SK-N-SH (cell line): ENCODE measurements around the gene DYRK1A. TPM values are rescaled to one million over a fixed set of nuclear protein-coding genes. Genes with fewer than 3 reads are reported as not detected.

Source experiments
- CTCF ChIA-PET: fragments of 300-600, 350-600 bp; formaldehyde crosslinking; extraction: SDS; loops from one replicate; lab custom pipeline; 2021; lab: Yijun Ruan, JAX
- POLR2A ChIA-PET: fragments of 350-600 bp; sonication (Branson Sonifier 250); formaldehyde crosslinking; extraction: SDS; loops from one replicate; lab custom pipeline; 2020; ENCODE audit warnings: antibody characterized with exemption, inconsistent platforms; lab: Yijun Ruan, JAX
- DNase-seq: peaks from one replicate; pipeline ENCODE4 v3.0.0; 2012
- H2AFZ ChIP-seq: fragments of 200-600 bp; sonication (generic); 2 replicates; pipeline ENCODE4 v1.8.1; 2016; ENCODE audit warnings: antibody characterized with exemption, mild to moderate bottlenecking, low read depth
- H3F3A ChIP-seq: fragments of 200-600 bp; sonication (generic); replicated peaks from 2 replicates; pipeline ENCODE3; 2016; ENCODE audit warnings: antibody characterized with exemption, mild to moderate bottlenecking; ENCODE audit not compliant: insufficient read depth
- H3K27ac ChIP-seq, 2 experiments: fragments of 200-500 bp in 1 of 2; fragments of 200-600 bp in 1 of 2; sonication (Bioruptor generic) in 1 of 2; sonication (generic), shearing (Covaris generic) in 1 of 2; 2 replicates each; pipeline versions ENCODE4 v1.5.1 to v1.6.1; 2014 to 2016; ENCODE audit warnings: low read depth in 2 of 2, inconsistent platforms in 1 of 2, low read length in 1 of 2, mild to moderate bottlenecking in 1 of 2, mixed read lengths in 1 of 2
- H3K27me3 ChIP-seq: fragments of 200-600 bp; sonication (generic), shearing (Covaris generic); 2 replicates; pipeline ENCODE4 v1.6.1; 2016; ENCODE audit warnings: mixed run types; ENCODE audit not compliant: insufficient read depth
- H3K36me3 ChIP-seq, 2 experiments: fragments of 200-500 bp in 1 of 2; fragments of 200-600 bp in 1 of 2; sonication (Bioruptor generic) in 1 of 2; sonication (generic) in 1 of 2; replicated peaks in 1 of 2; 2 replicates each; pipeline versions ENCODE3 to v1.5.1; 2014 to 2016; ENCODE audit warnings: low read length in 1 of 2, mild to moderate bottlenecking in 1 of 2; ENCODE audit not compliant: insufficient read depth in 2 of 2, control insufficient read depth in 1 of 2
- H3K4me1 ChIP-seq, 2 experiments: fragments of 200-500 bp in 1 of 2; fragments of 200-600 bp in 1 of 2; sonication (Bioruptor generic) in 1 of 2; sonication (generic), shearing (Covaris generic) in 1 of 2; 2 replicates each; pipeline versions ENCODE4 v1.5.1 to v1.6.1; 2014 to 2016; ENCODE audit warnings: low read depth in 1 of 2, low read length in 1 of 2, mixed run types in 1 of 2; ENCODE audit not compliant: insufficient read depth in 2 of 2, control insufficient read depth in 1 of 2
- H3K4me2 ChIP-seq: fragments of 200-600 bp; sonication (generic), shearing (Covaris generic); 2 replicates; pipeline ENCODE4 v1.6.1; 2017; ENCODE audit warnings: mixed run types
- H3K4me3 ChIP-seq, 2 experiments: fragments of 200-500 bp in 1 of 2; fragments of 200-600 bp in 1 of 2; sonication (Bioruptor generic) in 1 of 2; sonication (generic), shearing (Covaris generic) in 1 of 2; 2 replicates each; pipeline versions ENCODE4 v1.5.1 to v1.8.1; 2014 to 2016; ENCODE audit warnings: low read depth in 2 of 2, inconsistent platforms in 1 of 2, low read length in 1 of 2, mild to moderate bottlenecking in 1 of 2, mixed read lengths in 1 of 2, moderate library complexity in 1 of 2
- H3K79me2 ChIP-seq: fragments of 200-600 bp; sonication (generic); 2 replicates; pipeline ENCODE4 v1.8.1; 2017; ENCODE audit warnings: mild to moderate bottlenecking; ENCODE audit not compliant: insufficient read depth
- H3K9ac ChIP-seq: fragments of 200-600 bp; sonication (generic); 2 replicates; pipeline ENCODE4 v1.6.1; 2017; ENCODE audit warnings: mixed run types
- H3K9me2 ChIP-seq: fragments of 200-600 bp; sonication (generic); 2 replicates; pipeline ENCODE4 v1.6.1; 2017; ENCODE audit warnings: mixed run types
- H3K9me3 ChIP-seq: fragments of 200-600 bp; sonication (generic); 2 replicates; pipeline ENCODE4 v1.6.1; 2017; ENCODE audit warnings: mixed run types, mild to moderate bottlenecking, moderate library complexity
- H4K20me1 ChIP-seq: fragments of 200-600 bp; sonication (generic); 2 replicates; pipeline ENCODE4 v1.6.1; 2017; ENCODE audit warnings: mild to moderate bottlenecking, mixed run types; ENCODE audit not compliant: insufficient read depth
- EP300 ChIP-seq, 2 experiments: IDR thresholded peaks; 2 replicates each; pipeline versions ENCODE4 v1.4.0 to v1.6.1; 2012; ENCODE audit warnings: borderline replicate concordance in 1 of 2, low read depth in 1 of 2, low read length in 1 of 2
- FOSL2 ChIP-seq: IDR thresholded peaks from 2 replicates; pipeline ENCODE4 v1.4.0; 2012; ENCODE audit warnings: low read depth, mild to moderate bottlenecking, moderate library complexity, borderline replicate concordance
- FOXJ3 ChIP-seq: sonication (generic); formaldehyde crosslinking; IDR thresholded peaks from 2 replicates; pipeline ENCODE4 v1.5.1; 2020; ENCODE audit warnings: mild to moderate bottlenecking, missing genetic modification reagents
- FOXM1 ChIP-seq: IDR thresholded peaks from 2 replicates; pipeline ENCODE4 v1.4.0; 2012; ENCODE audit warnings: low read depth, mild to moderate bottlenecking
- GABPA ChIP-seq: IDR thresholded peaks from 2 replicates; pipeline ENCODE4 v1.4.0; 2012; ENCODE audit warnings: low read depth, mild to moderate bottlenecking
- GATA2 ChIP-seq: sonication (generic); formaldehyde crosslinking; IDR thresholded peaks from 2 replicates; pipeline ENCODE4 v1.5.0; 2020; ENCODE audit warnings: mild to moderate bottlenecking, missing genetic modification reagents
- IRF3 ChIP-seq: fragments of 150-350 bp; IDR thresholded peaks from 2 replicates; pipeline ENCODE4 v1.6.1; 2016; ENCODE audit warnings: mild to moderate bottlenecking, low read depth, low read length
- JUND ChIP-seq: IDR thresholded peaks from 2 replicates; pipeline ENCODE4 v1.4.0; 2012
- MAX ChIP-seq: IDR thresholded peaks from 2 replicates; pipeline ENCODE4 v1.4.0; 2012; ENCODE audit warnings: low read depth
- MEF2A ChIP-seq: IDR thresholded peaks from 2 replicates; pipeline ENCODE4 v1.4.0; 2012; ENCODE audit warnings: low read depth, borderline replicate concordance
- MXI1 ChIP-seq: IDR thresholded peaks from 2 replicates; pipeline ENCODE4 v1.6.1; 2012; ENCODE audit warnings: mild to moderate bottlenecking, low read depth, low read length, improper control_type of control experiment
- NFIC ChIP-seq: IDR thresholded peaks from 2 replicates; pipeline ENCODE4 v1.4.0; 2012; ENCODE audit warnings: borderline replicate concordance
- NRF1 ChIP-seq: IDR thresholded peaks from 2 replicates; pipeline ENCODE4 v1.6.1; 2012; ENCODE audit warnings: low read depth, mild to moderate bottlenecking, low read length
- RAD21 ChIP-seq: IDR thresholded peaks from 2 replicates; pipeline ENCODE4 v1.6.1; 2012; ENCODE audit warnings: mild to moderate bottlenecking, low read length
- REST ChIP-seq: IDR thresholded peaks from 2 replicates; pipeline ENCODE4 v1.6.1; 2012; ENCODE audit warnings: mild to moderate bottlenecking, low read depth, low read length, moderate library complexity
- RFX5 ChIP-seq: IDR thresholded peaks from 2 replicates; pipeline ENCODE4 v1.6.1; 2012; ENCODE audit warnings: mild to moderate bottlenecking, improper control_type of control experiment, low read length
- SMC3 ChIP-seq: IDR thresholded peaks from 2 replicates; pipeline ENCODE4 v1.6.1; 2012; ENCODE audit warnings: low read depth, low read length, improper control_type of control experiment
- ZBTB33 ChIP-seq: IDR thresholded peaks from 2 replicates; pipeline ENCODE4 v1.4.0; 2012; ENCODE audit warnings: low read depth, borderline replicate concordance
- WGBS: methylation state at CpG from one replicate; pipeline ENCODE4 v1.1.6; 2017; ENCODE audit warnings: low lambda C conversion rate; 5-methylcytosine and 5-hydroxymethylcytosine counted together
- polyA plus RNA-seq, 3 experiments: library from polyadenylated mRNA; depleted of rRNA; stranded (reverse); fragments of >200 nt; gene quantifications; 2 replicates each; pipeline ENCODE4 v1.2.3, GENCODE V29; 2012

Gene DYRK1A
- polyA plus RNA-seq, 1 of the 3 experiments (the other 2 are of a cell fraction): 19.3 TPM

GRCh38 chr21:37419228-37419906 lies 52.8 kb downstream of the DYRK1A start:
- H3K9ac ChIP-seq: no peak overlapping the region
- H3K27me3 ChIP-seq: no peaks in the 10 kb centered on the region
- peaks cover 75% of the 10 kb centered on the region for H4K20me1 ChIP-seq
- no peak overlapping the region for H3K4me3 ChIP-seq
- over 99% methylated on average over 3 of the region's 3 CpGs for WGBS
- POLR2A ChIA-PET: no interaction called here
- no peak overlapping the region for H3K27ac ChIP-seq
- no peaks in the 10 kb centered on the region for H3K9me3 ChIP-seq
- H3K79me2 ChIP-seq: peaks cover 100% of the 10 kb centered on the region
- no peaks in the 10 kb centered on the region for H3K9me2 ChIP-seq
- H3F3A ChIP-seq: peaks cover 3% of the 10 kb centered on the region
- no peak for DNase-seq
- no peak overlapping the region for H3K4me2 ChIP-seq
- no peak overlapping the region for H2AFZ ChIP-seq
- peaks cover 21 to 22% of the 10 kb centered on the region in 2 experiments for H3K36me3 ChIP-seq
- CTCF ChIA-PET: interaction anchor here (0.6 to 1.4 kb wide), 3 partner anchors 45 to 252 kb away, joined by 3 to 6 read pairs (median 3); no protein-coding TSS in a partner anchor
- TF ChIP-seq FOSL2: no peak
- TF ChIP-seq RFX5: no peak
- no peak for TF ChIP-seq EP300 (IDR thresholded peaks at IDR 0.05; ENCODE audit: borderline replicate concordance in 1 of 2, low read depth in 1 of 2, low read length in 1 of 2)
- TF ChIP-seq JUND: no peak
- TF ChIP-seq GATA2 (CRISPR knock-in tag): no peak
- no peak for TF ChIP-seq SMC3
- no peak for TF ChIP-seq MXI1
- TF ChIP-seq RAD21: no peak
- no peak for TF ChIP-seq MAX
- TF ChIP-seq IRF3: no peak
- TF ChIP-seq ZBTB33: no peak
- TF ChIP-seq GABPA: no peak
- no peak for TF ChIP-seq NRF1
- no peak for TF ChIP-seq FOXM1
- TF ChIP-seq NFIC: no peak
- no peak for TF ChIP-seq REST
- TF ChIP-seq MEF2A: no peak
- TF ChIP-seq FOXJ3 (CRISPR knock-in tag): no peak
- no peaks in the 10 kb centered on the region; a peak in 3 of 4 replicates for H3K4me1 ChIP-seq
